HL-60 (cell line): Measurements from ENCODE around the gene CYP17A1.
"Not testable (repeated sequence)": the region's sequence is repeated elsewhere in the genome, so short reads cannot be mapped to it uniquely, and the experiment has no call there.

ENCODE experiments used
- GABPA ChIP-seq: IDR thresholded peaks from 2 replicates; pipeline ENCODE4 v1.6.1; 2012; ENCODE audit warnings: low read depth
- REST ChIP-seq: IDR thresholded peaks from 2 replicates; pipeline ENCODE4 v1.6.1; 2012; ENCODE audit warnings: low read depth; ENCODE audit not compliant: insufficient replicate concordance
- SPI1 ChIP-seq: IDR thresholded peaks from 2 replicates; pipeline ENCODE4 v1.6.1; 2012; ENCODE audit warnings: low read depth, mild to moderate bottlenecking, borderline replicate concordance
- TF ChIP-seq, protein P1 (sequence below): IDR thresholded peaks from one replicate; pipeline ENCODE4 v1.5.1; 2011; ENCODE audit warnings: low read length, control low read depth, inconsistent platforms; ENCODE audit not compliant: insufficient read depth

GRCh38 chr10:102853237-102853636, 16.0 kb upstream of the CYP17A1 start:
- TF ChIP-seq, protein P1, sequence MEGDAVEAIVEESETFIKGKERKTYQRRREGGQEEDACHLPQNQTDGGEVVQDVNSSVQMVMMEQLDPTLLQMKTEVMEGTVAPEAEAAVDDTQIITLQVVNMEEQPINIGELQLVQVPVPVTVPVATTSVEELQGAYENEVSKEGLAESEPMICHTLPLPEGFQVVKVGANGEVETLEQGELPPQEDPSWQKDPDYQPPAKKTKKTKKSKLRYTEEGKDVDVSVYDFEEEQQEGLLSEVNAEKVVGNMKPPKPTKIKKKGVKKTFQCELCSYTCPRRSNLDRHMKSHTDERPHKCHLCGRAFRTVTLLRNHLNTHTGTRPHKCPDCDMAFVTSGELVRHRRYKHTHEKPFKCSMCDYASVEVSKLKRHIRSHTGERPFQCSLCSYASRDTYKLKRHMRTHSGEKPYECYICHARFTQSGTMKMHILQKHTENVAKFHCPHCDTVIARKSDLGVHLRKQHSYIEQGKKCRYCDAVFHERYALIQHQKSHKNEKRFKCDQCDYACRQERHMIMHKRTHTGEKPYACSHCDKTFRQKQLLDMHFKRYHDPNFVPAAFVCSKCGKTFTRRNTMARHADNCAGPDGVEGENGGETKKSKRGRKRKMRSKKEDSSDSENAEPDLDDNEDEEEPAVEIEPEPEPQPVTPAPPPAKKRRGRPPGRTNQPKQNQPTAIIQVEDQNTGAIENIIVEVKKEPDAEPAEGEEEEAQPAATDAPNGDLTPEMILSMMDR = not testable (repeated sequence)
- not testable (repeated sequence) for TF ChIP-seq GABPA, REST, SPI1
